WI38 (cell line): ENCODE measurements around the gene GALNT17.

Experiments used
- H3K4me3 ChIP-seq: 2 replicates; pipeline ENCODE4 v1.5.1; 2011; ENCODE audit warnings: low read depth, mild to moderate bottlenecking, control low read depth, low read length
- TF ChIP-seq, protein P1 (sequence below): IDR thresholded peaks from 2 replicates; pipeline ENCODE4 v1.5.1; 2012; ENCODE audit warnings: low read depth, mild to moderate bottlenecking, control low read depth, low read length

Gene GALNT17

DNA sequence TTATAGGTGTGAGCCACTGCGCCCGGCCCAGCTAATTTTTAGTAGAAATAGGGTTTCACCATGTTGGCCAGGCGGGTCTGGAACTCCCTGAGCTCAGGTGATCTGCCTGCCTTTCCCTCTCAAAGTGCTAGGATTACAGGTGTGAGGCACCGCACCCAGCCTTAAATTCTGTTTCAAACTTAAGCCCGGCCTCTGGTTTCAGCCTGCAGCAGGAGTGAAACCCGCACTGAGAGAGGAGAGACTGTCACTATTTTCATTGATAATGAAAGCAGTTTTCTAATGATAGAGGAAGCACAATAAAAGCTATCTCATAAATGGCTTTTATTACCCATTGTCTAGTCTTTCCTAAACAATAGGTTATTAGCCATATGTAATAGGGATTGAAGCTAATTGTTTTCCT lies 415.5 kb downstream of the GALNT17 start:
- H3K4me3 ChIP-seq = no peak overlapping the region
- TF ChIP-seq, protein P1, sequence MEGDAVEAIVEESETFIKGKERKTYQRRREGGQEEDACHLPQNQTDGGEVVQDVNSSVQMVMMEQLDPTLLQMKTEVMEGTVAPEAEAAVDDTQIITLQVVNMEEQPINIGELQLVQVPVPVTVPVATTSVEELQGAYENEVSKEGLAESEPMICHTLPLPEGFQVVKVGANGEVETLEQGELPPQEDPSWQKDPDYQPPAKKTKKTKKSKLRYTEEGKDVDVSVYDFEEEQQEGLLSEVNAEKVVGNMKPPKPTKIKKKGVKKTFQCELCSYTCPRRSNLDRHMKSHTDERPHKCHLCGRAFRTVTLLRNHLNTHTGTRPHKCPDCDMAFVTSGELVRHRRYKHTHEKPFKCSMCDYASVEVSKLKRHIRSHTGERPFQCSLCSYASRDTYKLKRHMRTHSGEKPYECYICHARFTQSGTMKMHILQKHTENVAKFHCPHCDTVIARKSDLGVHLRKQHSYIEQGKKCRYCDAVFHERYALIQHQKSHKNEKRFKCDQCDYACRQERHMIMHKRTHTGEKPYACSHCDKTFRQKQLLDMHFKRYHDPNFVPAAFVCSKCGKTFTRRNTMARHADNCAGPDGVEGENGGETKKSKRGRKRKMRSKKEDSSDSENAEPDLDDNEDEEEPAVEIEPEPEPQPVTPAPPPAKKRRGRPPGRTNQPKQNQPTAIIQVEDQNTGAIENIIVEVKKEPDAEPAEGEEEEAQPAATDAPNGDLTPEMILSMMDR = no peak

DNA sequence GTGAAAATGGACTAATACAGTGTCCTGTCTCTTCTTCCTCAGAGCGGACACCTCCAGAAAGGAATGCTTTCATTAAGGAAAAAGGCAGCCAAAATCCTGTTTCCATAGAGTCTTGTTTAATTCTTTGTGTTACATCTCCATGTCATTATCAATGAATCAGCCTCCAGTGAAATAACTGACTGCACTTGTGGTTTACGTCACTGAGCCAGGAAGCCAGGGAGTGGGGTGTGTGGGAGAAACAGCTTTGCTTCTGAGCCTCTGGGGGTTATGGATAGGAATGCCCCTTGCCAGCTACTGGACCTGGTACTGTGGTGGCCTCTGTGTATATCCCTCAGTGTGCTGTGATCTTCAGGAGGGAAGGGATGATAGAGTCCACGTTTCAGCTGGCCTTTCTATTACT lies 416.8 kb downstream of the GALNT17 start:
- no peak overlapping the region for H3K4me3 ChIP-seq
- TF ChIP-seq, protein P1 = no peak

DNA sequence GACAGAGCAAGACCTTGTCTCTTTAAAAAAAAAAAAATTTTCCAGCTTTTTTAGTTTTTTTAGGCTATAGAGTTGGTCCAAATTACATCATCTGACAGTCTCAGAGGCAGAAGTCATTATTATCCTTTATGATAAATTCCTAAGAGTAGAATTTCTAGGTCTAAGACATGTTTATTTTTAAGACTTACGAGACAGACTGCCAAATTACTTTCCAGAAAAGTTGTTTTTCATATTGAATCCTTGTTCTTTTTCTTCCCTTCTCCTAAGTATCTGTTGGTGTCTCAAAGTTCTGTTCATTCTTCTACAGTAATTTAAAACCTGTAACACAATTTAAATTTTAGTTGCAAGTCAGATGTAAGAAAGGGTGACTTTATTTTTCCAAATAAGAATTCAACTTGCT lies 421.4 kb downstream of the GALNT17 start:
- TF ChIP-seq, protein P1 = no peak
- H3K4me3 ChIP-seq = no peak overlapping the region

DNA sequence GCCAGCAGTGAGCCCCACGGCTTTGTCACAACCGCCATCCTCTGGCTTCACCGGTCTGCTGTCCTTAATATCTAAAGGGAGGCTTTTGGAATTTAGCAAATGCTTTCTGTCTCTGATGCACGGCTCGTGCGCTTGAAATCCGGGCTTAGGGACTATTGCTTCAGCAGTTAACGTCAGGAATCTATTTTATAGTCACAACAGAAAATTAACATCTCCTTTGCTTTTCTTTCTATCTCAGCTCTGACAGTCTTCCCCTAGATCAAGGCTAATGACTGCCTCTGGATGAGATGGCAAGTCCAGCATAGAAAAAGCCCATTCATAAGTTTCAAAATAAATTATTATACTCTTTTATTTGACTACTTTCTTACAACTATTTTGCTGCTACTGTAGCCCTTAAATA lies 423.8 kb downstream of the GALNT17 start:
- H3K4me3 ChIP-seq = no peak overlapping the region
- TF ChIP-seq, protein P1 = no peak

DNA sequence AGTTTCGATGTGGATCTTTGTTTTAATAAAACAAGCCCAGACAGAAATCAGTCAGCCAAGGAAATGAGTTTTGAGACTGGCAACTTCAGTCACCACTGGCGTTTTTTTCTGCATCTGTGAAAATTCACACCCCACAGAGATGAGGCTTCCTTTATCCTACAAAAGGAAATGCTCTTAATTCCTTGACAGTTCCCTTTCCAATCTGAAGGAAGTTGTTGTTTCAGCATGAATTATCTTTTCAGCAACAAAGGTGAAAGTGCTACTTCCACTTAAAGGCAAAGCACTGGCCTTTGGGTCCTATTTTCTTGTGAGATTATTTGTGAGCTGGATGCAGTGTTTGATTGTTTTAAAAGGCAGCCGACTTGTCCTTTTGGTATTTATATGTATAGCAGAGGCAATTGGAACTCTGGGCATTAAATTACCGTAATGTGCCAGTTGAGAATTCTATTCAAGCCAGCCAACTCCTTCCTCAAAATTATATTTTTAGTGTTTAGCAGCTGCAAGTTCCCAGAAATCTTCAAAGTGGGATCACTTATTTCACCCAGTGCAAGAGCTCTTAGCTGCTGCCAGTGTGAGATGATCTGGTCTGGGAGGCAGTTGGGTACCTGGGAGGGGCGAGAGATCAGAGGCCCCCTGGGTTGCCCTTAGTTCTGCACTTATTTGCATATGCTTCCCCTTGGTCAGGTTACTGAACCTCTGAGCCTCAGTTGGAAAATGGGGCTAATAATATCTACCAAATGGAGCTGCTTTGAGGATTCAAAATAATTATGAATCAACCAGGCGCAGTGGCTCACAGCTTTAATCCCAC lies 427.1 kb downstream of the GALNT17 start:
- H3K4me3 ChIP-seq = no peak overlapping the region
- TF ChIP-seq, protein P1 = no peak

DNA sequence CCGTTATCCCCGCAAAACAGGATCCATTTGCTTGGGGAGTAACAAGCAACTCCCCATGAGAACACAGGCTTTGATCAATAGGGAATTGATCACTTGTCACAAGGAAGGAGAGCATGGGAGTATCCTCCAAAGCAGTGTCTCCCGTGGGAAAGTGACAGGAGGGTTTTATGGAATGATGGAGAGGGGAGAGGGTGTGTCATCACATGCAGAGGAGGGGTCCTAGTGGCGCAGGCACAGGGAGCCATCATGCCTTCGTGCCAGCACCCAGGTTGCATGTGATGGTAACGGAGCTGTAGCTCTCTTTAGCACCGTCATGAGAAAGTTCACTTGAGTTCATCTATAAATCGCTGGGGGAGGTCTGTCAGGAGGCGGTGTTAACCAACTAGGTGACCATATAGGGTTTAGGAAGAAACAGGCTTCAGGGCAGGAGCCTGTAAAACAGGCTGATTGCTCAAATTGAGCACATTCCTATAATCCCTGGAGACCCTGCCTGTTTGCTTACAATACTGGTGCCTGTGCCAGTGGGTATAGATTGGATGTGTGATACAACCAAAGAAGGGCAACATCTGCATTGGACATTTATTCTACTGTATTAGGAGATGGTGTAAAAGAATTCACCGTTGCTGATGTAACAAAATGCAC lies 428.5 kb downstream of the GALNT17 start:
- TF ChIP-seq, protein P1 = no peak

DNA sequence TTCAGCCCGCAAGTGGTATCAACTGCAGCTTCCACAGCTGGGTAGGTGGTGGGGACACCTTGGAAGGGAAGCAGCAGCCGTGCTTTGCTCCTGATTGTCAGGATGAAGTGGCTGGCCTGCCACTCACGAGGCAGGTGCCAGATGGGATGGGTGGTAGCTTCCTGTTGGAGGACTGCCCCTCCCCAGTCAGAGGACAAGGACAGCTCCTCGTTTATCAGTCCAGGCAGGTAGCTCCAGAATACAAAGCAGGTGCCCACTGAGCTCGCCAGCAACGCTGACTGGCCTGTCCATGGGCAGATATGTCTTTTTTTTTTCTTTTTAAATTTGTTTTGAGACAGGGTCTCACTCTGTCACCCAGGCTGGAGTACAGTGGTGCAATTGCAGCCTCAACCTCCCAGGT lies 431.3 kb downstream of the GALNT17 start:
- TF ChIP-seq, protein P1 = no peak
- H3K4me3 ChIP-seq = no peak overlapping the region

More for the DNA sequence above, 428.5 kb downstream of the GALNT17 start:
- no peak overlapping the region for H3K4me3 ChIP-seq
